ENCODE measurements around the gene CDK10.

The CDK10 gene

DNA sequence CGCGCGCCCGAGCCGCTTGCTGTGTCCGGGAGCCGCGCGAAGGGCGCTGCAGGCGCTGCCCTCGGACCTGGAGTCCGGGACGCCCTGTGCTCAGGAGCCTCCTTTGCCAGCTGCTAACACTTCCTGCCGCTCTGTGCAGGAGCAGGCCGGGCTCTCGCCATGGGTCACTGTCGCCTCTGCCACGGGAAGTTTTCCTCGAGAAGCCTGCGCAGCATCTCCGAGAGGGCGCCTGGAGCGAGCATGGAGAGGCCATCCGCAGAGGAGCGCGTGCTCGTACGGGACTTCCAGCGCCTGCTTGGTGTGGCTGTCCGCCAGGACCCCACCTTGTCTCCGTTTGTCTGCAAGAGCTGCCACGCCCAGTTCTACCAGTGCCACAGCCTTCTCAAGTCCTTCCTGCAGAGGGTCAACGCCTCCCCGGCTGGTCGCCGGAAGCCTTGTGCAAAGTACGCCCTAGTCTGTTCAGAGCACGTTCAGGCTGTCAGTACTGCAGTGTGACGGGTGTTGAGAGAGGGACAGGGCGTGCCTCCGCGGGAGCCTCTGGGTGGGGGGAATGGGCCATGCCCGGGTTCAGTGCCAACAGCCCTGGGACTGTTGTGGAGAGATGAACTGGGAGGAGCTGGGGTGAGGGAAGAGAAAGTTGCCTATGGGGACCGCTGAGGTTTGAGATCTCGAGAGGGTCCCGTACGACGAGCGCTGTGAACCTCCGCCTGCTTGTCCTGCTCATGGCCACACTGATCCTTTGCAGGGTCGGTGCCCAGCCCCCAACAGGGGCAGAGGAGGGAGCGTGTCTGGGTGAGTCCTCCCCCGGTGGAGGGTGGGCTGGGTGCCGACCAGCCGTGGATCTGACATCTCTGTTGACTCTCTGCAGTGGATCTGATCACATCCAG lies 36.1 kb downstream of the CDK10 start:
- Histone ChIP-seq H3K27me3 (ENCODE audit: insufficient read depth, low read length, poor library complexity, severe bottlenecking) (no peaks in the 10 kb centered on the region), H3K79me2 (ENCODE audit: insufficient read depth, low read length) (peaks cover 22% of the 10 kb centered on the region), H3K9me3 (ENCODE audit: insufficient read depth, low read depth, low read length) (no peaks in the 10 kb centered on the region), H3F3A (ENCODE audit: low read depth) (no peaks in the 10 kb centered on the region), H4K20me1 (ENCODE audit: insufficient read depth, low read length, poor library complexity, severe bottlenecking) (peaks cover 24% of the 10 kb centered on the region), H2AFZ (ENCODE audit: low read length) (no peak overlapping the region), H3K4me1 (ENCODE audit: insufficient read depth, low read length, poor library complexity, severe bottlenecking) (peaks cover 13% of the 10 kb centered on the region), H3K4me3 (ENCODE audit: low read length, poor library complexity, severe bottlenecking) (peak overlapping the region; percentile 80), H3K4me2 (ENCODE audit: low read depth, low read length, poor library complexity, severe bottlenecking) (peak overlapping the region; percentile 70), H3K9me2 (replicated peaks; ENCODE audit: low read depth, low read length) (no peaks in the 10 kb centered on the region), H3K9ac (ENCODE audit: low read depth, low read length, poor library complexity, severe bottlenecking) (peak overlapping the region; percentile 78), H3K36me3 (ENCODE audit: insufficient read depth, low read length) (no peaks in the 10 kb centered on the region; the same call in 1 of the 2 replicates)
- TF ChIP-seq, protein P1, sequence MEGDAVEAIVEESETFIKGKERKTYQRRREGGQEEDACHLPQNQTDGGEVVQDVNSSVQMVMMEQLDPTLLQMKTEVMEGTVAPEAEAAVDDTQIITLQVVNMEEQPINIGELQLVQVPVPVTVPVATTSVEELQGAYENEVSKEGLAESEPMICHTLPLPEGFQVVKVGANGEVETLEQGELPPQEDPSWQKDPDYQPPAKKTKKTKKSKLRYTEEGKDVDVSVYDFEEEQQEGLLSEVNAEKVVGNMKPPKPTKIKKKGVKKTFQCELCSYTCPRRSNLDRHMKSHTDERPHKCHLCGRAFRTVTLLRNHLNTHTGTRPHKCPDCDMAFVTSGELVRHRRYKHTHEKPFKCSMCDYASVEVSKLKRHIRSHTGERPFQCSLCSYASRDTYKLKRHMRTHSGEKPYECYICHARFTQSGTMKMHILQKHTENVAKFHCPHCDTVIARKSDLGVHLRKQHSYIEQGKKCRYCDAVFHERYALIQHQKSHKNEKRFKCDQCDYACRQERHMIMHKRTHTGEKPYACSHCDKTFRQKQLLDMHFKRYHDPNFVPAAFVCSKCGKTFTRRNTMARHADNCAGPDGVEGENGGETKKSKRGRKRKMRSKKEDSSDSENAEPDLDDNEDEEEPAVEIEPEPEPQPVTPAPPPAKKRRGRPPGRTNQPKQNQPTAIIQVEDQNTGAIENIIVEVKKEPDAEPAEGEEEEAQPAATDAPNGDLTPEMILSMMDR (conservative IDR thresholded peaks at IDR 0.05; ENCODE audit: low read length) = no peak
- no peak for TF ChIP-seq EZH2phosphoT487 (IDR thresholded peaks at IDR 0.05; ENCODE audit: borderline replicate concordance)

DNA sequence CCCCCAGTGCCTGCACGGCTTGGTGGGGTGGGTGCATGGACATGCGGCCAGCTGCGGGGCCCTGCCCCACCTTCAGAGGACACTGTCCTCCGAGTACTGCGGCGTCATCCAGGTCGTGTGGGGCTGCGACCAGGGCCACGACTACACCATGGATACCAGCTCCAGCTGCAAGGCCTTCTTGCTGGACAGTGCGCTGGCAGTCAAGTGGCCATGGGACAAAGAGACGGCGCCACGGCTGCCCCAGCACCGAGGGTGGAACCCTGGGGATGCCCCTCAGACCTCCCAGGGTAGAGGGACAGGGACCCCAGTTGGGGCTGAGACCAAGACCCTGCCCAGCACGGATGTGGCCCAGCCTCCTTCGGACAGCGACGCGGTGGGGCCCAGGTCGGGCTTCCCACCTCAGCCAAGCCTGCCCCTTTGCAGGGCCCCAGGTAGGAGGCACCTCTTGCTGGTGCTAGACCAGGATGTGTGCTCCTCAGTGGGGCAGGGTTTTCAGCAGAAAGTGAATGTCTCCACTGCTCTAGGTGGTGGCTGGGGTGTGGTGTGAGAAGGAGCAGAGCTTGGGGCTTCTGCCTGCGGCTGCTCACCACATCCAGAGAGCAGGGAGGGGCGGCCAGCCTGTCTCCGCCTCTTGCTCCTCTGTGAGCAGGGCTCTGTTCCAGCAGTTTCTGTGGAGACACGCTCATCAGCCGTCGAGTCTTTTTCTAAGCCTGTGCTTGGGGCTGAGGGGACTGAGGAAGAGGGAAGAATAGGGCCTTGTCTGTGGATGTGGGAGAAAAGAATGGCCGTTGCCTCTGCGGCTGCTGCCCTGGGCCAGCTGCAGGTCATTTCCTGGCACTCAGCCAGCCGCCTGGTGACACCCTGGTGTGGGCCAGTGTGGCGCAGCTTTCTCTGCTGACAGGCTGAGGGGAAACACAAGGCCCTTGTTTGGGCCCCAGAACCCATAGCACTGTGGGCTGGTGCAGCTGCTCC lies 37.1 kb downstream of the CDK10 start:
- no peaks in the 10 kb centered on the region for H3K9me2 ChIP-seq (replicated peaks; ENCODE audit: low read depth, low read length)
- H3K36me3 ChIP-seq (ENCODE audit: insufficient read depth, low read length) = no peaks in the 10 kb centered on the region; the same call in 1 of the 2 replicates
- H3K9ac ChIP-seq (ENCODE audit: low read depth, low read length, poor library complexity, severe bottlenecking) = peak overlapping the region; percentile 78
- peaks cover 24% of the 10 kb centered on the region for H4K20me1 ChIP-seq (ENCODE audit: insufficient read depth, low read length, poor library complexity, severe bottlenecking)
- H3K79me2 ChIP-seq (ENCODE audit: insufficient read depth, low read length) = peaks cover 22% of the 10 kb centered on the region
- TF ChIP-seq EZH2phosphoT487 (IDR thresholded peaks at IDR 0.05; ENCODE audit: borderline replicate concordance) = no peak
- H3K9me3 ChIP-seq (ENCODE audit: insufficient read depth, low read depth, low read length) = no peaks in the 10 kb centered on the region
- H3K27me3 ChIP-seq (ENCODE audit: insufficient read depth, low read length, poor library complexity, severe bottlenecking) = no peaks in the 10 kb centered on the region
- peak overlapping the region; percentile 80 for H3K4me3 ChIP-seq (ENCODE audit: low read length, poor library complexity, severe bottlenecking)
- H3K4me2 ChIP-seq (ENCODE audit: low read depth, low read length, poor library complexity, severe bottlenecking) = peak overlapping the region; percentile 70
- peaks cover 13% of the 10 kb centered on the region for H3K4me1 ChIP-seq (ENCODE audit: insufficient read depth, low read length, poor library complexity, severe bottlenecking)
- H3F3A ChIP-seq (ENCODE audit: low read depth) = no peaks in the 10 kb centered on the region
- H2AFZ ChIP-seq (ENCODE audit: low read length) = no peak overlapping the region

GRCh38 chr16:89727406-89728120 lies 41.1 kb downstream of the CDK10 start:
- Histone ChIP-seq H4K20me1 (ENCODE audit: insufficient read depth, low read length, poor library complexity, severe bottlenecking) (peaks cover 21% of the 10 kb centered on the region), H3K4me3 (ENCODE audit: low read length, poor library complexity, severe bottlenecking) (no peak overlapping the region), H3K27me3 (ENCODE audit: insufficient read depth, low read length, poor library complexity, severe bottlenecking) (no peaks in the 10 kb centered on the region), H3K9me2 (replicated peaks; ENCODE audit: low read depth, low read length) (no peaks in the 10 kb centered on the region), H2AFZ (ENCODE audit: low read length) (no peak overlapping the region), H3K4me1 (ENCODE audit: insufficient read depth, low read length, poor library complexity, severe bottlenecking) (peaks cover 13% of the 10 kb centered on the region), H3K36me3 (ENCODE audit: insufficient read depth, low read length) (no peaks in the 10 kb centered on the region; the same call in 1 of the 2 replicates), H3K79me2 (ENCODE audit: insufficient read depth, low read length) (peaks cover 22% of the 10 kb centered on the region), H3K9ac (ENCODE audit: low read depth, low read length, poor library complexity, severe bottlenecking) (no peak overlapping the region), H3F3A (ENCODE audit: low read depth) (no peaks in the 10 kb centered on the region), H3K4me2 (ENCODE audit: low read depth, low read length, poor library complexity, severe bottlenecking) (no peak overlapping the region), H3K9me3 (ENCODE audit: insufficient read depth, low read depth, low read length) (no peaks in the 10 kb centered on the region)
- TF ChIP-seq, protein P1 (conservative IDR thresholded peaks at IDR 0.05; ENCODE audit: low read length) = no peak
- no peak for TF ChIP-seq EZH2phosphoT487 (IDR thresholded peaks at IDR 0.05; ENCODE audit: borderline replicate concordance)
